ENCODE data around the gene RNF38.

GRCh38 chr9:36433386-36433785 lies 33.3 kb upstream of the RNF38 start:
- TF ChIP-seq POLR2A (IDR thresholded peaks at IDR 0.05; ENCODE audit: extremely low read depth, insufficient read length) (no peak), CTCF (IDR thresholded peaks at IDR 0.05; ENCODE audit: low read depth, low read length) (no peak), MYC (IDR thresholded peaks at IDR 0.05; ENCODE audit: low read depth, low read length) (no peak), MAX (IDR thresholded peaks at IDR 0.05; ENCODE audit: low read depth, low read length) (no peak)

Measured in NB4 (cell line).